ENCODE results near the gene CCDC86.

Gene CCDC86

DNA sequence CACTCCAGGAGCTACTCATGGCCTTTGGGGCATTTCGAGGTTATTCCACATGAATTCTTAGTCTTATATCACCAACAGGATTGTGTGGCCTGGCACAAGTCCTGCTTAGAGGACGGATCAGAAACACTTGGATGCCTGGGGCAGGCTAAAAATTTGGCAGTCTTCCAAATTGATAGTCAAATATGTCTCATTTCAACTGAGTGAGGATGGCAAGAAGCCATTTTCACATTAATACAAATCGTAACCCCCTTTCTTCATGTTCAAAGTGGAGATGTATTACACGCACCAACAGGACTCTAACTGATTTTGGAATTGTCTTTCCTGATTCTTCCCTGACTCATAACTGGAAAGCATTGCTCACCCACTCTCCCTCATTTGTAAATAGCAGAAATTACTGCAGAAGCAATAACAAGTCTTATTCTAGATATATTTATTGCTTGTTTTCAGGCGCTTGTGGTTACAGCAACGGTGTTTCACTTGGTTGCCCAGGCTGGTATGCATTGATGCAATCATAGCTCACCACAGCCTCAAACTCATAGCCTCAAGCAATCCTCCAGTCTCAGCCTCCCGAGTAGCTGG lies 10.3 kb upstream of the CCDC86 start:
- DNase-seq, result no peak

DNA sequence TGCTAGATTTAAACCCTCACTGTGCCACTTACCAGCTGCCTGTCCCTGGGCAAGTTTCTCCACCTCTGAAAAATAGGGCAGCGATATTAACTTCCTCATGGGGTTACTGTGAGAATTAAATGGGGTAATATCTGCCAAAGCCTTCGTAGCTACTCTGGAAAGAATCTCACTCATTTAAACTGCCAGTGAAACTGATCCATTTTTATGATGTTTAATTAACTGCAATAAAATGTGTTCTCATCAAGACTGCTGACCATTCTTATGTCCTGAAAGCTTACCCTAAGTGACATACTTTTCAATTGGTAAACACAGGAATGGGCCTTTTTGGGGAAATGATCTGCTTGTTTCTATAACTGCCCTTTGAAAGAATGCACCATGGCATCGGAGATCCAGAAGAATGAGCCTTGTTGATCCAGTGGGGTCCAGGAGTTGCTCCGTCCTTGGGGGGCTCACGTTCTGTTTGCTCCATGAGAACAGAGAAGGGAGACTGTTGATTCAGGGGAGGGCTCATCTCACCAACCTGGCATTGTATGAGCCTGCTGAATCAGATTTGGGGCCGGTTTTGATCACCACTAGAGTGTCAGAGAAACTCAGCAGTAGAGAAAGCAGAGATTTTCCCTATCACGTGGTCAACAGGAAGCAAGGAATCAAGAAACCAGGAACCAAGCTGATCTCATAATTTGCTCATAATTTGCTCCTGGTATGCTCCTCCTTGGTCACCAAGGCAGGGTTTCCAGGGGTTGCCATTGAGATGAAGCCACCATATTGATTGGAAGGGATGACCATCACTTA lies 7.0 kb upstream of the CCDC86 start:
- DNase-seq, result no peak

DNA sequence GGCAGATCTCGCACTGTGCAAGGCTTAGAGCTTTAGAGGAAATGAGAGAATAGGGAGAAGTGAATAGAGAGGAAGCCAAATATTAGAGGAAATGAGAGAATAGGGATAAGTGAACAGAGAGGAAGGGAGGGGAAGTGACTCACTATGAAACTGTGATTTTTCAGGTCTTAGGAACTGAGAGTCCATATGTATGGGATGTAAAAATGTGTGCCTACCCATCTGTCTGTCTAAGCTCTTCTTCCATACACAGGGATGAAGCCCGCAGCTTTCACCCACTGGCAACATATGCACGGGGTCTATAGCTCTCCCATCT lies 6.4 kb upstream of the CCDC86 start:
- no peak for DNase-seq

DNA sequence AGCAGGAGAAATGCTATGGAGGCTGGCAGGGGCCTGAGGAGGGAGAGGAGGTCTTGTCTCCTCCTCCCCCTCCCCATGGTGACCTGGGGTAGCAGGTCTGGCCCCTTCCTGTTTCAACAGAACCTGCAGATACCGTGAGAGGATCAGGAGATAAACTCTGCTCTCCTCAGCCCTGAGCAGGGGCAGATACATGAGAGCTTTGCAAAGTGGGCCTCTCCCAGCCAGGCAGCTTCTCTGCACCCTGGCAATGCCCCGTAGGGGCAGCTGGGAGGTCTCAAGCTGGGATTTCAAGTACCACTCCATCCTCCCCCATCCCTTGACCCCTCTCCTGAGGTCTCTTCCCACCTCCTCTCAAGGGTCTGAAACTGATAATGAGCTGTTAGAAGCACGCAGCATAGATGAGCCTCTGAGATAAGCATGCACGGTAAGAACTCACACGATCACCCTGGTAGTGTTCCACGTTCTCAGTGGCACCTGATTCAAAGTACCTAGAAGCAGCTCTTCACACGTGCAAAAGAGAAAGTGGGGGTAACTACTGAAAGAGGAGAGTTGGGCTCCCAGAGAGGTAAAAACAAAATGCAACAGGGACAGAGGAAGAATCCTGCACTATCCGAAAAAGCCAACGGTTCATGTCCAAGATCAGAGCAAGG lies 4.9 kb upstream of the CCDC86 start:
- no peak for DNase-seq

DNA sequence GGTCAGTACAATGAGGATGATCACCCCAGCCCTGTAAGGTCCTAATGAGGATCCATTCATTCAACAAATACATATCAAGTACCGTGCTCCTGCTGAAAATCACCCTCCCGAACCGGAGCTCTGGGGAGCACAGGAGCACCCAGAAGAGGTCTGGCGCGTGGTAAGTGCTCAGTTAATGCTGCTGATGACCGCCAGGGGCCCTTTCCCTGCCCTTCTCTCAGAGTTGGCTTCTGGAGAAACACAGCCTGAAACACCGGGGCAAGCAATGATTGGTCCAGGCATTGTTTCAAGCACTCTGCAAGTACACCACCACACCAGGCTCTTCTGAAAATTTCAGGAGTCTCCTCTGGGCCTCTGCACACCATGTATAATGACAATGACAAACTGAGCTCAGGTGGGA lies 3.8 kb upstream of the CCDC86 start:
- no peak for DNase-seq

DNA sequence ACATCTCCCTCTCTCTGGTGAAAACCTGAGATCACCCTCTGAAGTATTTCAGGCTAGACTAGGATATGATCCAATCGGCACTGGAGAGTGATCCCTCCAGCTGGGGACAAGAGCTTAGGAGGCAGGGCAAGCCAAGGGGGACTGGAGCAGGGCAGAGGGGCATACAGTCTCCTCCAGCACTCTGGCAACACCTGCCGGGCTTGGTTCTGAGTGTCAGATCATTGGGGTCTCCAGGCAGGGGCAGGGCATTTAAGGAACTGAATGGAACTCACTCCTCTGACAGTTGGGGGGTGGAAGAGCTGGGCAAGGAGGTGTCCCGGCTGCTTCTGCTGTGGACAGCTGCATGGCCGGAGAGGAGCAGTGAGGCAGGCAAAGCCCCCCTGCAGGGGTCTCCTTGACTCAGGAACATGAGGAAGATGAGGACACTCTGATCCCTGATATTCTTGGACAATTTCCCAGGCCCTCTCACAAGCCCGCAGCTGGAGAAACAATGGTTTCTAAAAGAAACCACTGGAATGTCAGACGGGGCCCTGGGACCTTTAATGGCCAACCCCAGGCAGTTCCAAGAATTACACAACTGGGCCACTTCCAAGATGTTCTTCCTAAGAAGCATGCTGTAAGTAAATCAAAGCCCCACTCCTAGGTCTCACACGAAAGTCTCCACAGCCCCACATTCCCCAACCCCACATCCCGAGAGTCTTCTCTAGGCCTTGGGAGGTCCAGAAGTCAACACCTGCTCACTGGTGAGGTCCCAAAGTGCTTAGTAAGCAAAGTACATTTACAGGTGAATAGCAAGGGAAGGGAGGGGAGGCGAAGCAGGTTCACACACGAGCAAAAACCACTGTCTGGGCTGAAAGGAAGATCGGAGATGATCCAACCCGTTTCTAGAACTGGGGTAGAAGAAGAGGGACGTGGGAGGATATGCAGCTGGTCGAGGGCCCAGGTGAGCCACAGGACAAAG lies 1.2 kb upstream of the CCDC86 start:
- no peak for DNase-seq

DNA sequence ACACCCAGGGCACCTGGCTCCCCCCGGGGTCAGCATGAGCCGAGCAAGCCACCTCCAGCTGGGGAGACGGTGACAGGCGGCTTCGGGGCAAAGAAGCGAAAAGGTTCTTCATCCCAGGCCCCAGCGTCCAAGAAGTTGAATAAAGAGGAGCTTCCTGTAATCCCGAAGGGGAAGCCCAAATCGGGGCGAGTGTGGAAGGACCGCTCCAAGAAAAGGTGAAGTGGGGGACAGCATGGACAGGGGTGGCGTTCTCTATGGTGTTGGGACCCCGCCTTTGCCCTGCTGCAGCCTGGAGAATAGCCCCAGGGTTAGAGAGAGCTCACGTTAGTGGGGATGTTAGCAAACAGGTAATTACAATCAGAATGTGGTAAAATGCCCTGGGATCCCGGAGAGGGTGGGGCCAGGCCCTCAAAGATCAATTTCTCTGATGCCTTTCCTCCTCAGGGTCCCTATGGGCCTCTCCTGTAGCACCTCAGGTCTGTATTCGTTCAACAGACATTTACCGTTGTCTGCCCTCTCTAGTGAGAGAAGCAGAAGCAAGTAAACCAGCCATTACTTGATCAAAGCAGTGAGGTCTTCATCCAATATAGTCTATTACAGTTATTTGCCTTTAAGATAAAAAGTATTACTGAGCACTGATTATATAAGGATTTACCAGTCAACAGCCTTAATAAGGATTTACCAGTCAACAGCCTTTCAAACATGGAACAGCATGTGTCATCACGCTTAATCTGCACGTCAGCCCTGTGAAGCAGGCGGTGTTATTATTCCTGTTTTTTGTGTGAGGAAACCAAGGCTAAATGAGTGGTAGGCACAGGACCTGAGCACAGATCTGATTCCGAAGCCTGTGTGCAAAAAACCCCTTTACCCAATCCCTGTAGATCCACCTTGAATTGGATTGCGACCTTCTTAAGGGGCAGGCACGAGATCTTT lies 1.0 kb downstream of the CCDC86 start:
- DNase-seq, result no peak

DNA sequence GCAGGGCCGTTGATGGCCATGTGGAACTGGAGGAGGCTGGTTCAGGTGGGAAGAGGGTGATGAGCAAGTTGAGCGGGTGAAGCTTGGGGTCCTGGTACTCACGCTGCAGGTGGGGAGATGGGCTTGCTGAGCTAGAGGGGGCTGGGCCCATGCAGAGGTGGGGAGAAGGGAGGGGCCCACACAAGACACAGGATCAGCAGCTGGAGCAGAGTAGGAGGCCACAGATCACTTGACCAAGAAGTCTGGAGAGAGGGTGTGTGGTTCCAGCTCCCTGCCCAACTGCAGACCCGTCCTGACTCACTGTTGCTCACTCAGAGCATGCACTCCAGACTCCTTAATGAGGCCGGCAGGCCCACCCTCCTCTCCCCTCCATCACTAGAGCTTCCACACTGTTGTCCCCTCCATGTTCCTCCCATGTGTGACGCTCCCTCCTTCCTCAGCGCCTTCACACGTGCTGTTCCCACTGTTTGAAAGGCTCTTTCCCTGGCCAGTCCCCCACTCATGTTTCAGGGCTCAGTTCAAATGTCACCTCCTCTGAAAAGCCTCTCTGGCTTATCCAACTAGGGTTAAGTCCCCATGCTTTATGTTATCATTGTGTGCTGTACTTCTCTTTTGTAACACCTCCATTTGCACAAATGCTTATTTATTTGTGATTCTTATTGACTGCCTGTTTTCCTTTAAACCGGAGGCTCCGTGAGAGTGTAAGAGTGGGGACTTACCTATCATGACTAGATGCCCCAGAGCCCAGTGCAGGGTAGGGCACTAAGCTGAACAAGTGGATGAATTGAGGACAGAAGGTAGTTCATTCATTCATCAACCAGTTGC lies 2.3 kb downstream of the CCDC86 start:
- DNase-seq, result no peak

DNA sequence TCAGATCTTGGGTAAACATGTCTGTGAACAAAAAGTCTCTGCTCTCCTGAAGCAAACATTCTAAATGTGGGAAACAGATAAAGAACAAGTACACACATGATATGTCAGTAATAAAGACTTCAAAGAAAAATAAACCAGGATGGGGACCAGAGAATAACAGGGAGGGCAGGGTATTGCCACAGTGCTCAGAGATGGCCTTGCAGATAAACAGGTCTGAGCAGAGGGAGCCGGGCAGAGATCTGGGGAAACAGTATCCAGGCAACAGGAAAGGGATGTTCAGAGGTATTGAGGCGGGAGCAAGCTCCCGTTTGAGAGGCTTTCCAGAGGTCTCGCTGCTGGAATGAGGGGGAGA lies 2.9 kb downstream of the CCDC86 start:
- no peak for DNase-seq

DNA sequence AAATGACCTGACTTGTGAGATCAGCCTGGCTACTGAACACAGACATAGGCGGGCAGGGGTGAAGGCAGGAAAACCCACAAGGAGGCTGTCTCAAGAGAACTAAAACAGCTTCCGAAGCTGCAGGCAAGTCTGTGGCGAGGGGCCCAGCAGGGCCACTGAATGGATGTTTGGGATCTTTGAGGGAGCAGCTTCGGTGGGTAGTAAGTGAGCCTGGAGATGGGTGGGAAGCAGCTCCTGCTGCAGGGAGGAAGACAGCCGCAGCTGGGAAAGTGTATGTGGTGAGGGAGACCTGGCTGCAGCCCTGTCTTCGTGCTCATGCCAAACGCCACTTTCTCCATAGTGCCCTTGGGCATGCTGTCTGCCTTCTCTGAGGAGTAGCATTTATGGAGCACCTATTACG lies 3.4 kb downstream of the CCDC86 start:
- no peak for DNase-seq

DNA sequence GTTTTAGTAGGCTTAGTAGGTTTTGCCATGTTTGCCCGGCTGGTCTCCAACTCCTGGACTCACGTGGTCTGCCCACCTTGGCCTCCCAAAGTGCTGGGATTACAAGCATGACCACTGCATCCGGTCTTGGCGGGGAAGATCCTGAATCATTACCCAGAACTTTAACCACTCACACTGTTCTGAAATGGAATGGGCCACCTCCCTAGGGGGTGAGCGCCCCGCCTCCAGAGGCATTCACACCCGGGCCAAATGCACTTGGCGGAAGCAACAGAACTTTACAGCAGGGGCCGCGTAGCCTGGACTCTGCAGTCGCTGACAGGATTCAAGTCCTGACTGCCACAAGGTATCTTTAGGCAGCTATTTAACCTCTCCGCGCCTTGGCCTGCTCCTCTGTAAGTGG lies 5.4 kb downstream of the CCDC86 start:
- DNase-seq, result no peak

DNA sequence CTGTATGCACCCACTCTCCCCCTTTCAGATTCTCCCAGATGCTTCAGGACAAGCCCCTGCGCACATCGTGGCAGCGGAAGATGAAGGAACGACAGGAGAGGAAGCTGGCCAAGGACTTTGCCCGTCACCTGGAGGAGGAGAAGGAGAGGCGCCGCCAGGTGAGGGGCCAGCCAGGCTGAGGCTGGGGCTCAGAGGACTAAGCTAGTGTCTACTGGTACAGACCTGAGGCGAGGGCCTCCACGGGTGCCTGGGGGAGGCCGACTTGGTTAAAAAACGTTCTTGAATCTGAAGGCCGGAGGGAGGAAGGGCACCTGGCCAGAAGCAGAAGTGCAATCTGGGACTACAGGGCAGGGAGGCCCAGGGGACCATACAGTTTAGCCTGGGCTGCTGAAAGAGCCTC lies 6.0 kb downstream of the CCDC86 start:
- no peak for DNase-seq

DNA sequence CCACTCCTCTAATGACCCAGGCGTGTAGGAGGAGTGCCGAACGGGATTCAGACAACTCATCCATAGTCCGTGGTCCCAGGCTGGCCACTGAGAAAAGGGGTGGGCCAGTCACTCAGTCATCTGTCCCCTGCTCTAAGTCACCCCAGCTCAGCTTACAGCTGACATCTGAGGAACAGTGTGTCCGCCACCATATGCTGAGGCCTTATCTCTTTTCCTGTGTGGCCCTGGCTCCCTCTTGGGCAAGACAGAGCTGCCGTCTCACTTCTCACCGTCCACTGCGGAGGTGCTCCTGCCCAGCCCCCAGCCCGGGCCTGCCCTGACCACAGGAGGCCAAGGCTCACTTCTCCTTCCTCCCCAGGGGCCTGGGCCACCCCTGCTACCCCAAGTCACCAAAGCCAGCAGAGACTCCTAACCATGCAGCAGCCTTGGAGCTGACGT lies 6.8 kb downstream of the CCDC86 start:
- DNase-seq, result no peak

DNA sequence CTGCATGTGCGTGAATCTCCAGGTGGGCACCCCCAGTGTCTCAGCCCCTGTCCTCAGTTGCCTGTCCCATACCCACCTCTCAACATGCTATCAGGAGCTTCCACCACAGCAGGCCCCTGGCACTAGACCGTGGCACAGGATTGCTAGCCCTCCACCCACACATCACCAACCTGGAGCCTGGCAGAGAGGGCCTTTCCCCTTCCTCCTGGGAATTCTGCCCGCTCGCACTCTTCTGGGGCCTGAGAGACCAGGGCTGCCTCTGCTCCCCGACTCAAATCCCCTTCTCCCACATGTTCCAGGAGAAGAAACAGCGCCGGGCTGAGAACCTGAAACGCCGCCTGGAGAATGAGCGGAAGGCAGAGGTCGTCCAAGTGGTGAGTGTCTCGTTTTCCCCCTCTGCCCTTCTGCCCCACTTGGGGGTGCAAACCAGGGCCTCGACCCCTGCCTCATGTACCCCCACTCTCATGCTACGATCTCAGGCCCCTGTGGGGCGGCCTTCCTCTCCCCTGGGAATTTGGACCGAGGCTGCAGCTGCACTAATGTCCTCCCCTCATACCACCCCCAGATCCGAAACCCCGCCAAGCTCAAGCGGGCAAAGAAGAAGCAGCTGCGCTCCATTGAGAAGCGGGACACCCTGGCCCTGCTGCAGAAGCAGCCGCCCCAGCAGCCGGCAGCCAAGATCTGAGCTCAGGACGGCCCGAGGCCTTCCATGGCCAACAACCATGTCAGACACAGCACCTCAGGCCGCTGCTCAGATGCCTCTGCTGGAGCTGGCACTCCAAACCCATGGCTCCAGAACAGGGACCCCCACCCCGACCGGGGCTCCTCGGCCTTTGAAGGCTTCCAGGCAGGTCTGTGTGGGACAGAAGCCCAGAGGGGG lies 8.0 kb downstream of the CCDC86 start:
- DNase-seq, result no peak

DNA sequence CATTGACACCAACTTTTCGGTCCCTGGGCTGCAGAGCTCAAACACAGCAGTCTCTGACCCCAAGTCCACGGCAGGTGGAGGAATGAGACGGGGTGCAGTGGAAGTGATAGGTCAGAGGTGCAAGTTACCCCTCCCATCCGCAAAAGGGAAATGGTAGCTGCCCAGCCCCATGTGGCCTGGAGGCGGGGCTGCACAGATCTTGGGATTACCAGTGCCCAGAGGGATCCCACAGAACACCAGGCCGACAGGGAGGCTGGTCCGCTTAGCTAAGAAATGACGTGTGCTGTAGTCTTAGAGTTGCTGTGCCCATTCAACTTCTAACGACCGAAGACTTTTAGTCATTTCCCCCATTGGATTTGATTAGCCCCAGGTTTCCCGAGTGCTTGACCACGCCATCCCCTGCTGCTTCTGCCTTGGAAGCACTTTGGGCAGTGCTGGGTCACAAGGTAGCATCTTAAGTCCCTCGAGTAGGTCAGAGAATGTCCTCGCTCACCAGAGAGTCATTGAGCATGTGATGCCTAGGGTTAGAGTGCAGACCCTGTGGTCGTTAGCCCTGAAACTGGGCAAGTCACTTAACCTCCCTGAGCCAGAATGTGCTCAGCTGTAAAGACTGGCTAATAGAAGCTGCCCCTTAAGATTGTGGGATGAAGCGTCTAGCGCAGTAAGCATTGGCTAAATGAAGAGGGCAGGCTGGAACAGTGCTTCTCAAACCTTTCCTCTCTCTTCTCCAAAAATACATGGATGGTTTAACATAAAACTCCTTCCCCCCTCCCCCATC lies 9.6 kb downstream of the CCDC86 start:
- DNase-seq, result no peak

DNA sequence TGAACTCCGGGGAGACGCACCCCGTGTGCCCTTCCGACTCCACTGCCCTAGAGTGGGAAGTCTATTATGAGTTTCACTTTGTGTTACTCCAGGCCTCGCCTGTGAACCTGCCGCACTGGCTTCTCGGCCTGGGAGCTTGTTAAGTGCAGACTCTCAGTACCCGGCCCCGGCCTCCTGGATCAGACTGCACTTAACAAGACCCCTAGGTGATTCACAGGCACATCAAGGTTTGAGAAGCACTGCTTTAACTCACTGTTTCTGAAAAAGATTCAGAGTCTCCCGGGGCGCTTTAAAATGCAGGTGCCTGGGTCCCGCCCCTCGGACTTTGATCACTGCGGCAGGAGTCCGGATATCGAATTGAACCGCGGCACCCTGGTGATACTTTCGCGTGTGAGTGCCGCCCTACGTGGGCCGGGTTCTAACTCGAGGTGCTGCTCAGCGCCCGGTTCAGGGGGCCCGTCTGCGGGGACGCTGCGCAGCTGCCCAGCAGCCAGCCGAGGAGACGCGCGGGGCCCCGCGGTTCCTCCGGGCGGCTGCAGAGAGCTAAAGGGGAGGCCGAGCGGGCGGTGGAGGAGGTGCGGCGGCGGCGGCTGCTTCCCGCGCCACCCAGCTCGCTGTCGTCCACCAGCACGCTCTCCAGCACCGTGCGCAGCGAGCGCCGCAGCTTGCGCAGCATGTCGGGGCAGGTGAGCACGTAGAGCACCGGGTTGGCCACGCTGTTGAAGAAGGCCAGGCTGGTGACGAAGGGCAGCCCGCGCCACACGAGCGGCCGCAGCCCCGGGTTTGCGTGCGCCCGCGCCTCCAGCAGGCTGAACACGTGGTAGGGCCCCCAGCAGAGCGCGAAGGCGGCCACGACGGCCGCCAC lies 10.4 kb downstream of the CCDC86 start:
- no peak for DNase-seq

DNA sequence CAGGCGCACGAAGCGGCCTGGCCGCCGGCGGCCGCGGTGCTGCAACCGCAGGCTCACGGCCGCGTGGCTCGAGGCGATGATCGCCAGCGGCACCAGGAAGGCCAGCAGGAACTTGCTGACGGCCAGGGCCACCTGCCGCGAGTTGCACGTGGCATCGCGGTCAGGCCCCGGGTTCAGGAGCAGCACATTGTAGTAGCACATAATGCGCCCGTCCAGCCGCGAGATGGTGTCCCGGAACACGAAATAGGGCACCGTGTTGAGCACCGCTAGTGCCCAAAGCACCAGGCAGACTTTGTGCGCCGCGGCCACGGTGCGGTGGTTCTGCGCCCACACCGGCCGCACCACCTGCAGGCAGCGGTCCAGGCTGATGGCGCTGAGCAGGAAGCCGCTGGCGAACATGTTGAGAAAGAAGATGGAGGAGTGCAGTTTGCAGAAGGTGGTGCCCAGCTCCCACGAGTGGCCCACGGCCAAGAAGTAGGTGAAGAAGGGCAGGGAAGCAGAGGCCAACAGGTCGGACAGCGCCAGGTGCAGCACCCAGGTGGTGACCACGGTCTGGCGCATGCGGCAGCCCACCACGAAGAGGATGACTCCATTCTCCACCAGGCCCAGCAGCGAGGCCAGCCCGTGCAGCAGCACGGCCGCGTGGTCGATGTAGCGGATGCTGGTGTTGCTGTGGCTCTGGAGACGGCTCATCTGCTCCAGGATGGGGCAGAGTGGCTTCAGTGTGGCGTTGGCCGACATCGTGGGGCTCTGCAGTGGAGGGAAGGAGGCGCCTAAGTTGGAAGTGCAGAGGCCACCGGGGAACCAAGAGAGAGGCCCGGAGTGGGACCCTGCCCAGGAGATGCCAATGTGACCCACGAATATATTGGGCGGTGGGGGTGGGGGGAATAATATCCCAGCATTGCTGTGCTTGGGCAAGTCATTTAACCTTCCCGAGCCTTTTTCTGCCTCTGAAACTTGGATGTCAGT lies 11.4 kb downstream of the CCDC86 start:
- DNase-seq, result no peak

Data from cerebellar nuclear complex (tissue), 1 donor.